GM12891 (cell line): ENCODE data around the gene YIF1B.

Experiments
- PAX5 ChIP-seq: IDR thresholded peaks from 2 replicates; pipeline ENCODE4 v1.6.1; 2011; ENCODE audit warnings: low read length, moderate library complexity, mild to moderate bottlenecking; ENCODE audit not compliant: insufficient read depth, severe bottlenecking
- POLR2A ChIP-seq: IDR thresholded peaks from 2 replicates; pipeline ENCODE4 v1.6.1; 2011; ENCODE audit warnings: low read depth, low read length, control low read depth
- POLR2AphosphoS5 ChIP-seq: IDR thresholded peaks from 2 replicates; pipeline ENCODE4 v1.6.1; 2011; ENCODE audit warnings: low read depth, low read length, control low read depth
- SPI1 ChIP-seq: IDR thresholded peaks from 2 replicates; pipeline ENCODE4 v1.6.1; 2011; ENCODE audit warnings: low read depth, low read length, control low read depth
- TAF1 ChIP-seq: IDR thresholded peaks from 2 replicates; pipeline ENCODE4 v1.6.1; 2011; ENCODE audit warnings: low read depth, low read length, control low read depth

GRCh38 chr19:38316477-38317067, 825 bp upstream of the YIF1B start:
- TF ChIP-seq POLR2AphosphoS5: no peak
- no peak for TF ChIP-seq POLR2A
- no peak for TF ChIP-seq SPI1
- TF ChIP-seq TAF1: no peak
- TF ChIP-seq PAX5: no peak
